Stimulated activated naive CD4-positive, alpha-beta T cell (primary cell): ENCODE results near the gene GPR157.

Source experiments
- DNase-seq, 6 experiments: peaks; one replicate each; lab custom pipeline; 2025; lab: John Stamatoyannopoulos, UW

The GPR157 gene

GRCh38 chr1:9061252-9061960 lies 67.5 kb downstream of the GPR157 start:
- no peak for DNase-seq

GRCh38 chr1:9059891-9060744 lies 68.8 kb downstream of the GPR157 start:
- no peak for DNase-seq

GRCh38 chr1:9058465-9058864 lies 70.4 kb downstream of the GPR157 start:
- no peak for DNase-seq

GRCh38 chr1:9057851-9058250 lies 71.1 kb downstream of the GPR157 start:
- DNase-seq = no peak

GRCh38 chr1:9052272-9053049 lies 76.4 kb downstream of the GPR157 start:
- no peak for DNase-seq

GRCh38 chr1:9051379-9051778 lies 77.5 kb downstream of the GPR157 start:
- DNase-seq = no peak

GRCh38 chr1:9050803-9051202 lies 78.1 kb downstream of the GPR157 start:
- no peak for DNase-seq
